Measurements from ENCODE around the gene MACC1.
"Not testable (repeated sequence)": the region's sequence is repeated elsewhere in the genome, so short reads cannot be mapped to it uniquely, and the experiment has no call there.

Gene MACC1

DNA sequence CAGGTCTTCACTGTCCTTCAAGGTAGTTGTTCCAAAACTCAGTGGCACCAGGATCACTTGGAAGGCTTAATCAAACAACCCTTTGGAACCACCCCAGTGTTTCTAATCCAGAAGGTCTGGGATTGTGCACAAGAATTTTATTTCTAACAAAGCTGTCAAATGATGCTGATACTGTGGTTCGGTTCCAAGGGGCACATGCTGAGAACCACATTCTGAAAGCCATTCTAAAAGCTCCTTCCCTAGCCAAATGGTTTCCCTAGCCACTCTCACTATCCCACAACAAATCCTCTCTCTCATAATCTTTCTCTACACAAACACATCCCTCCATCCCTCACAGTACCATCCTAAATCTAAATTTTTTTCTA lies 52.1 kb downstream of the MACC1 start:
- DNase-seq: no peak

DNA sequence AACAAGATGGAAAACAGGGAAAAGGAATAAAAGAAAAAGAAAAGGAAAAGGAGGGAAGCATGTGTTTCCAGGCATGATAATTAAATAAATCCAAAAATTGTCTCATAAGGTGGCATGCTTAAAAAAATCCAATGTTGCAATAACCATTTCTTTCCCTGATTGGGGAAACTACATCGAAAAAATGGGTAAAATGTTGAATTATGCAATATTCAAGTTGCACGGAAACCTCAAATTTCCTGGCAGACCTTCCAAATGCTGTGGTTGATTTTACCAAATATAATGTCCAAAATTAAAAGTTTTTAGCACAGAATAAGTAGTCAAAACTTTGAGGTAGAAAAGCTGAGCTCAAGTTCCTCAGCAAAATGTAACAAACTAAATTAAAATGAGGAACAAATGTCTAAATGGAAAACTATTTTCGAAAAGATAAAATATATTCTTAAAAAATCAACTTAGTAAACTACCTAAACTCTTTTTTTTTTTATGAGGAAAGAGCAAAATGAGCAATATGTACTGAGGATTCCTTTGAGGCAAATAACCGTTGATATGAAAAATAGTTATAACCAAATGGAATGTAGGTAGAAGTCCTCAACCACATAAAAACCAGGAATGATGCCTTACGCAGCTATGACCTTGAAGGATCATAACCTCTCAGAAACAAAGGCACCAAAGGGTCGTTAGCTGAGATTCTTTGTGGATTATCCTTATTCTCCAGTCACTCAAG lies 52.6 kb downstream of the MACC1 start:
- DNase-seq: no peak

DNA sequence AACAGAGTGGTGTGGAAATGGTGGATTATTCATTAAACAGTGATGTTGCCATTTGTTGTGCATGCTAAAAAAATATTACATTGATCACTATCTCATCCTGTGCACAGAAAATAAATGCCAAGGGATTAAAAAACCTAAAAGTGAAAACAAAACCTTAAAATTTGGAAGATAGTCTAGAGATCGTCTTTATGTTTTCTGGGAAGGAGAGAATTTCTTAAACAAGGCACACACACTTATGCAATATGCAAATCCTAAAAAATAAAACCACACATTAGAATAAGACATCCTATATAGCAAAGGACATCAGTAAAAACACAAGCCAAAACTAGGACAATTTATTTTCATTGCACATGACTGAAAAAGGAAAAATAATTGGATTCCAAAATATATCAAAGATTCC lies 54.5 kb downstream of the MACC1 start:
- DNase-seq: no peak

GRCh38 chr7:20159226-20159747 lies 57.9 kb downstream of the MACC1 start:
- DNase-seq: no peak

GRCh38 chr7:20158684-20159083 lies 58.5 kb downstream of the MACC1 start:
- no peak for DNase-seq

DNA sequence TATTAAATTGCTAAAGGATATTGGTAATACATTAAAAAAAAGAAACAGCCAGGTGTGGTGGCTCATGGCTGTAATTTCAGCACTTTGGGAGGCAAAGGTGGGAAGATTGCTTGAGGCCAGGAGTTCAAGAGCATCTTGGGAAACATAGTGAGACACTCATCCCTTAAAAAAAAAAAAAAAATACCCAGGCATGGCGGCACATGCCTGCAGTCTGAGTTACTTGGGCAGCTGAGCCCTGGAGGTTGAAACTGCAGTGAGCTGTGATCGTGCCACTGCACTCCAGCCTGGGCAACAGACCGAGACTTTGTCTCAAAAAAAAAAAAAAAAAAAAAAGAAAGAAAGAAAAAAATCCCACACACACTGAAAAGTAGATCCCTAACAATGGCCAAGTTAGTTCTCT lies 59.7 kb downstream of the MACC1 start:
- no peak for DNase-seq

GRCh38 chr7:20153999-20154398 lies 63.2 kb downstream of the MACC1 start:
- no peak for DNase-seq

DNA sequence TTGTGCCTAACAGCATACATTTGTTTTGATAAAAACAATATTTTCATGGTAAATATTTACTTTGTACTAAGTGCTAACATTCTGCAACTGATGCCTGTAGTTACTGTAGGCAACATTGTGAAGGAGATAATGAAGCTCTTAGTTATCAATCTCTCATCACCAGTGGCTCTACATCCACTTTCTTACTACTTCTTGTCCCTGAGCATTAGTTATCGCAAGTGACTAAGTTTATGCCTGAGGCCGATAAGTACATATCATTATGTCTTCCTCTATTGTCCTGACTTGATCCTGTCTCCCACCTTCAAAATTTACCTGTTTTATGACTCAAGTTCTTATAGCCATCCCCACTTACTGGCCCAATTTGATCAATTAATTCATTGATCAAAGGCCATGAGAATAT lies 63.6 kb downstream of the MACC1 start:
- DNase-seq: no peak

GRCh38 chr7:20152511-20152910 lies 64.7 kb downstream of the MACC1 start:
- DNase-seq: no peak

- DNase-seq: no peak
Observed at GRCh38 chr7:20151708-20152456, 65.3 kb downstream of the MACC1 start.

DNA sequence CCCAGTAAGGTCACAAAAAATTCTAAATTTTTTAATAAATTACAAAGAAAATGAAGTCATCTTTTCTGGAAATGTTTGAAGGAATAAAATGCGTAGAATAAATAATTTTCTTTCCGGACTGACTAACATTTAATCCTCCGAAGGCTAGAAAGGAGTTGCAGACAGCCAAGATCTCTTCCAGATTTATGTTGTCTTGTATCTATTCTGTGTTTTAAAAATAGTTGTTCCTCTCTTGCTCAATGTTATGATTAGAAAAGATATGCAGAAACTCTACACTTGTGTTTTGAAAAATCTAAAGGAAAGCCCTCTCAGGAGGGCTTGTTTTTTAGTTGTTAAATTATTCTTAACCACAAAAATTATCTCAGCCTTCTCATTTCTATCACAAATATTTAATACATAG lies 70.7 kb downstream of the MACC1 start:
- DNase-seq: no peak

DNA sequence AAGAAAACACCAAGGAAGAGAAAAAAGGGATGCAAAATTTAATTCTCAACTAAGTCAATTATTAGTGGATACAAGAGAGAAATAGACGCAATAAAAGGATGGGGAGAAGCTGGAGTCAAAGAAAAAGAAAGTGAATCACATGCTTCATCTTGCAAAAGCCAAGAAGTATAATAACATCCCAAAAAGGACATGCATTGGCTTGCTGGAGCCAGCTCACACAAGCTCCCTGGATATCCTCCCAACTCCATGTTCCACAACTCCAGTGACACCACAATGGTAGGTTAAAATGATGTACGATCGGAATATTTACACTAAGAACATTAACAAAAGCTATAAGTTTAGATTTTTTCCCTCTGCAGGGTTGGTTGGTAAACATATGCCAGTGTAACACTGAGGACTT lies 72.4 kb downstream of the MACC1 start:
- DNase-seq: no peak

DNA sequence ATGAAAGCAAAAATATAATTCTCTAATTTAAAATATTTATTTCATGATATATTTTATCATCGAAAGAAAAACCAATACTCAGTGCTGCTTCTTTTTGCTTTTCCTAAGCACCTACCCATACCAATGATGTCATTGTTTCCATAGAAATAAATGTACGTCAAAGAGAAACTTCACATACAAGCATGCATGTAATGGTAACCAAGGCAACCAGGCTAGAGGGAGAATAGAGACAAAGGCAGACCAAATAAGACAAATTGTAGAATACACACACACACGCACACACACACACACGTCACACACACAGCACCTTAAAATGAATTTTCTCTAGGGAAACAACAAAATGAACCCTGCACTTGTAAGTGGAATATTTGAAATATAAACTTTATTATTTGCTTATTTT lies 75.5 kb downstream of the MACC1 start:
- no peak for DNase-seq

- no peak for DNase-seq
Observed at GRCh38 chr7:20141002-20141345, 76.2 kb downstream of the MACC1 start.

GRCh38 chr7:20140291-20141001 lies 76.7 kb downstream of the MACC1 start:
- no peak for DNase-seq

DNA sequence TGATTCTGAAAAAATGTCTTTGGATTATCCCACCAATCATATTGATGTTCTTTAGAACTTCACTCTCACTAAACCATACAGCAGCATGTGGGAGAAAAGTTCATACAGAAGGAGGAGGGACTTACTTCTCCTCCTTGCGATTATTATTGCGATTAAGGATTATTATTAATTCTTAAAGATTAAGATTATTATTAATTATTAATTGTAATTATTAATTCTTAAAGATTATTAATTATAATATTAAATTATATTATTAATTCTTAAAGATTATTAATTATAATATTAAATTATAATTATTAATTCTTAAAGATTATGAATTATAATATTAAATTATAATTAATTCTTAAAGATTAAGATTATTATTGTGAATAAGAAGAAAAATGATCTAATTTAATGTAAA lies 80.5 kb downstream of the MACC1 start:
- DNase-seq: no peak

DNA sequence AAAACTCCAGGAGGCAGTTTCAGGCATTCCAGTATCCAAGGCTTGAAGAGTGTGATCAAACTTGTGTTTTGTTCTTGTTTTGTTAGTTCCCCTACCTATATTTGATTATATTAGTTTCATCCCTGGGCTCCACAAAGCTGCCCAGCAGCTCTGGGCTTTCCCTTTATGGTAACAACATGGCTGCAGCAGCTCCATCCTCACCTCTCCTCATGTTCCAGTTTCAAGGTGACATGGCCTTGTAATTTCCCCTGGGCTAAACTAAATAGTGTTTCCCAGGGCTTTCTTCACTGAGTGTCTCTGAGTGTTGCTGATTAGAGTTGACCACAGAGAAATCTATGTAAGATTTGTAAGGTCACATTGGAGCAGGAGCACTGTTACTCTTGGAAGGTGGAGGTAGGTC lies 83.4 kb downstream of the MACC1 start:
- no peak for DNase-seq

DNA sequence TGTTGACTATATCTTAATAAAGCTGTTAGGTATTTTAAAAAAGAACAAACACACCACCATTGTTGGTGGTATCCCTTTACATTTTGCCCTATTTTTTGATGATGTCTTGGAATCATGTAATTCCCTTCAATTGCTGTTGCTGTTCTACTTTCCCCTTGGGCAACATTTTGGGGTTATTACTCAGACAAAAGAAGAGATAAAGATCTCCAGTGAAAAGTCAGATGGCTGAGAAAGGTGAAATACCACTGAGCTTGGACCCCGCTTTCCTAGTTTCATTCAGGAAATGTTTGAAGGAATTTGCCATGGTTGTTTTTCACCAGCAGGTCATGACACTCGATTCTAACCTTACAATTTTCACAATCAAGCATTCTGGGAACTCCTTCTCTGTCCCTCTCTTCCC lies 84.6 kb downstream of the MACC1 start:
- DNase-seq: no peak

DNA sequence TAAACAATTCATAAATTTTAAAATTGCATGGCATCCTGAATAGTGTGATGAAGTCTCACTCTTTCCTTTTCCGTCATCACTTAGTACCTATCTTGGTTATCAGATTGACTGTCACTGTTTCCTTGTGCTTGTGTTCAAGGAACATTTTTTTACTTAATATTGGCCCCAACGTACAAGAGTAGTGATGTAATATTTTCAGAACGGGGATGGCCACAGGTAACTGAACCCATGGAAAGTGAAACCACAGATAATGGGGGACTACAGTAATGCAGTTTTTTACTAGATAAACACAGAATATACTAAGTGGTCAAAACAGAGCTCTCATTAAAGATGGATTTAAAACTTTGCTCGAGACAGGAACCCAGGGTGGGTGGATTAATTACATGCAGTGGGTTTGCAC lies 85.4 kb downstream of the MACC1 start:
- no peak for DNase-seq

DNA sequence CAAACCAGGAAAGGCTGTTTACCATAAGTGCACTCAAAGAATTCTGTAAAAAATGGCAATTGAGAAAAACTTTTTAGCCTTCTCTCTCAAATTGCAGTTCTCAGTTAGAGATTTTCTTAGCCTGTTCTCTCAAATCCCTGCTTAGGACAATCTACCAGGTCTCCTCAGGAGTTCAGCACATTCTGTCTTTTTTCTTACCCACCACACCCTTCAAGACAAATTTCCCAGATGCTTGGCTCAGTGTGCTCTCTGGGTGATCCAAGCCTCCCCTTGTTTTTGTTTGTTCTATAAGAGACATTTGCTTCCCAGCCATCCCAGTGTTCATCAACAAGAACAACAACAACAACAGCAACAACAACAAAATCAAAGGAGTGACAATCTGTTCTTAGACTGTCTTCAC lies 87.3 kb downstream of the MACC1 start:
- no peak for DNase-seq

DNA sequence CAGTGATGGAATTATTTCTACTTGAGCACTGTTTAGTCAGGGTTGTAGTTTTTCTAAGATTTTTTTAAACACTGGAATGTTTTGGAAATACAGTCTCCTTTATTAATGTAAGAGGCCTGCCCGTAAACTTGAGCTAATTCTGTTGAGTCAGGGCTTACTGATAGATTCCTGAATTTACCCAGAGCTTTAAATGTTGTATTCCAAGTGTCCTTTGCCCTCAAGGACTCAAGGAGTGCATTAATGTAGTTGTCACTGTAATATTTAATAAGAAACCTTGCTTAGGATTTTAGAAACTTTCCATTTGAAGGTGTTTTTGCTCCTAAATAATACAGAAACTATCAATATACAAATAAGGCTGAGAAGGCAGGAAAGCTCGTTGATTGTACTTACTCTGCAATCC lies 89.2 kb downstream of the MACC1 start:
- DNase-seq: no peak

DNA sequence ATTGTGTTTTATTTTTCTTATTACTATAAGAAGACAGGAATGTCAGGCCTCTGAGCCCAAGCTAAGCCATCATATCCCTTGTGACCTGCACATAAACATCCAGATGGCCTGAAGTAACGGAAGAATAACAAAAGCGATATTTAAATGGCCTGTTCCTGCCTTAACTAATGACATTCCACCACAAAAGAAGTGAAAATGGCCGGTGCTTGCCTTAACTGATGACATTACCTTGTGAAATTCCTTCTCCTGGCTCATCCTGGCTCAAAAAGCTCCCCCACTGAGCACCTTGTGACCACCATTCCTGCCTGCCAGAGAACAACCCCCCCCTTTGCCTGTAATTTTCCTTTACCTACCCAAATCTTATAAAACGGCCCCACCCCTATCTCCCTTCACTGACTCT lies 91.1 kb downstream of the MACC1 start:
- not testable (repeated sequence) for DNase-seq

DNA sequence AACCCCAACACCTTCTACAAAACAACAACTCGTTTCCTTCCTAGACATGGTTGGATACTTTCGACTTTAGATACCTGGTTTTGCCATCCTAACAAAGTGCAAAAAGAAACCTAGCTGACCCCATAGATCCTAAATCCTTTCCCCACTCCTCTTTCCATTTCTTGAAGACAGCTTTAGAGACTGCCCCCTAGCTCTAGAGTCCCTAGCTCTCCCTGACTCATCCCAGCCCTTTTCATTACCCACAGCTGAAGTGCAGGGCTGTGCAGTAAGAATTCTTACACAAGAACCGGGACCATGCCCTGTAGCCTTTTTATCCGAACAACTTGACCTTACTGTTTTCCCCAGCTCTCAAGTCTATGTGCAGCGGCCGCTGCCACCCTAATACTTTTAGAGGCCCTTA lies 93.1 kb downstream of the MACC1 start:
- not testable (repeated sequence) for DNase-seq
